Right kidney (tissue), 1 donor: Measurements from ENCODE around the gene LRRC4C.
"Not testable (repeated sequence)": the region's sequence is repeated elsewhere in the genome, so short reads cannot be mapped to it uniquely, and the experiment has no call there.

ENCODE experiments used
- DNase-seq: peaks from one replicate; pipeline ENCODE4 v3.0.0-alpha.2; 2016

Gene LRRC4C

DNA sequence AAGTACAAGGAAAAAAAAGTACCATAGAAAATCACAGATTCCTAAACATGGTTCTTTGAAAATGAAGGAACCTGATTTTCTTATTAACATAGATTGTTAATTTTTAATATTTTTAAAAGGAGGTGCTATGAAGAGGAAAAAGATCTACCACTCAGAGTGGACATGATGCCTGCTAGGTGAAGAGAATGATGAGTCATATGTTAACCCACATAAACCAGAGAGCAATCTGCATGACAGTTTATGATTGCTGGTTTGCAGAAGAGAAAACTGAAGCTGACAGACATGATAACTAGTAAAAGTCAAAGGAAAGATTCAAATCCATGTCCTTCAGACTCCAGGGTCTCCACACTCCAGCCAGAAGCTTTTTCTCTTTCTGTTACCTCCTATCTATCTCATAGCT is 1231.7 kb downstream of the LRRC4C start:
- no peak for DNase-seq

DNA sequence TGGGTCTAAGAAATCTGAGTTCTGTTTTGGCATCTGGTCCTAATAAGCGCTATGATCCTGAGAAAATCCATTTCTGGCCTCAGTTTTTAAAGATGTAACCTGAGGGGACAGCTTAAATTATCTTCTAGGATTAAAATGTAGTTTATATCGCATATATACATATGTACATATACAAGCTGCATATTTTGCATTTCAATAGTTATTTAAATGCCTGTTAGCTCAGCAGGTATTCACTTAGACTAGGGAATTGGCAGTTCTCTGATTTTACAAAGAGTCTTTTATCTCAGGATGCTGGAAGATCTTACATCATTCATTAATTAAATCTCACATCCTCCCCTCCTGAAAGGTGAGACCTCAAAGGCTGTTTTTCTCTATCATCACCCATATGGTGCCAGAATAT is 1232.8 kb downstream of the LRRC4C start:
- DNase-seq: no peak

DNA sequence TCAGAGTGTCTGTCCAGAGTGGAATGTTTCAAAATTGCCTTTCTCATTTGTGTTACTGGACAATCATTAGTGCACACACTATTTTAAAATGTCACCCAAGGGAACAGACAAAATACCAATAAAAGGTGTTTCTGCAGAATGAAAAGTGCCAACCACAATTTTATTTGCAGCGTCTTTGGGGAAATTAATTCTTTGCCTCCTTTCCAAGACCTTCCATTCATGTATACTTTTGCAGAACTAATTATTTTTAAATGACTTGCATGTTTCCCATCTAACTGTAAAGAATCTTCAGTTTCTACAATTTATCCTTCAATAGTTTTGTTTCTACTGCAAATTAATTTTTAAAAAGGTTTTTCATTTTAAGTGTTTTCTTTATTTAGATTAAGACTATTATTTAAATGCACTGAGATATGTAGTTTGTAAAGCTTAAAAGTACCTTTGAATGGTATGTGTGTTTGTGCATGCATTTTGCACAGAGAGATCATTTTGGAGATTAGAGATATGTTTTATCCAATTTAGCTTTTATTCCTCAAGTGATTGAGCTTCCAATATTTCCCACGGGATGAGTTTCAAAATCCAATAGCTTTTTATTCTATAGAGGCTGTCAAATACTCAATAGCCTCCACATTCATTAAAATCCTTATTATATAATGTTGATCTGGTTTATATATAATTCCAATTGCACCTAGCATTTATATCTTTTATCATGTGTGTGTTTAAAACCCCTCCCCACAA is 1235.7 kb downstream of the LRRC4C start:
- DNase-seq: no peak

DNA sequence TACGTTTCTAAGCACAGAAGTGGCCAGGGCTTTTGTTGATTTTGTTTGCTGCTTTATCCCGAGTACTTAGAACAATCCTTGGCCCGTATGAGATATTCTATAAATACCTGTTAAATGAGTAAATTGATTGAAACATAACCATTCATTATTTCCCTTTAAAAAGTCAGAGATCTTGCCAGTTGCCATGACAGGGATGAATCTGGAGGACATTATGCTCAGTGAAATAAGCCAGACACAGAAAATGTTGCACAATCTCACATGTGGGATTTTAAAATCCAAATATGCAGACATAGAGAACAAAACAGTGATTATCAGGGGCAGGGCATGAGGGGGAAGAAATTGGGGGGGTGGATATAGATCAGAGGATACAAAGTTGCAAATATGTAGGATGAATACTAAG is 1240.1 kb downstream of the LRRC4C start:
- DNase-seq: no peak

DNA sequence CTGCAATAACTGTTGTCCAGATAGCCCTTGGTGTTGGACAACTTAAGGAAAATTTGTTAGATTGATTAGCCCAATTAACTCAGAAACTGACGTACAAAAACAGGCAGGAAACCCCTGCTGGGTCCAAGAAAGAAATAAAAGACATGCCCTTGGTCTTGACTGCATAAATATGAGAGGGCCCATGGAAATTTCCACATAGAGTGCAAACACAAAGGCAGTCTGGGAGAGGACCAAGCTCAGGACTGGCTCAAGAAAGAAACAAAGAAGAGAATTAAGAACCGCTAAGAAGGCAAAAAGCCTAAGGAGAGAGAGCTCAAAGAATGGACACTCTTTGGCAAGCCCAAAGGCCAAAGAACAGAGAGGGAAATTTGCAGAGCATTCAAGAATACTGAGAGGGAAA is 1243.9 kb downstream of the LRRC4C start:
- DNase-seq: no peak

DNA sequence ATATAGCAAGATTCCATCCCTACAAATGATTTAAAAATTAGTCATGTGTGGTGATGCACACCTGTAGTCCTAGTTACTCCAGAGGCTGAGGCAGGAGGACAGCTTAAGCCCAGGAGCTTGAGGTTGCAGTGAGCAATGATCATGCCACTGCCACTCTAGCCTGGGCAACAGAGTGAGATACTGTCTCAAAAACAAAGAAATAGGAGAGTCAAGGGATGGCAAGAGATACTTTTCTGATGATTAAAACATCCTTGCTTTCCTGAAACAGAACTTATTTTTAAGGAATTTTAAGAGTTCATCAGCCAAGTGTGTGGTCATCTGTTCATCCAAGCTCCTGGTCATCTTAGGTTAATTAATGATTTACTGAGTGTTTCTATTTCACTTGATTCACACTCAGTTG is 1252.0 kb downstream of the LRRC4C start:
- DNase-seq: no peak

DNA sequence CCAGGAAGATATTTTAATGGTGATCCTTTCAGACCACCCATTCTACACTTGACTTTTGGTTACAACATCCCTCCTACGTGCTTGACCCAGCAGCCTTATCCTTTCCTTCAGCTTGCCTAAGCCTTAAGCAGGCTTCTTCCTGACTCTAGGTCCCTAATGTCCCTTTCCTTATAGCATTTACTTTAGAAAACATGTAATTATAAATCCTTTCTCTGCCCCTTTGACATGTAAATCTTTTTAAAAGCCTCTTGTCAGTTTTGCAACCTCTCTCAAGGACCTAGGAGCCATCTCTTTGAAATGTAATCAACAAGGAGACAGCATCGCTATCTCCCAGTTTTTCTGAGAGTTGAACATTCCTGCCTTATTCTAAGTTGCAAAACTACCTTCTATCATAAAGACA is 1255.2 kb downstream of the LRRC4C start:
- no peak for DNase-seq

DNA sequence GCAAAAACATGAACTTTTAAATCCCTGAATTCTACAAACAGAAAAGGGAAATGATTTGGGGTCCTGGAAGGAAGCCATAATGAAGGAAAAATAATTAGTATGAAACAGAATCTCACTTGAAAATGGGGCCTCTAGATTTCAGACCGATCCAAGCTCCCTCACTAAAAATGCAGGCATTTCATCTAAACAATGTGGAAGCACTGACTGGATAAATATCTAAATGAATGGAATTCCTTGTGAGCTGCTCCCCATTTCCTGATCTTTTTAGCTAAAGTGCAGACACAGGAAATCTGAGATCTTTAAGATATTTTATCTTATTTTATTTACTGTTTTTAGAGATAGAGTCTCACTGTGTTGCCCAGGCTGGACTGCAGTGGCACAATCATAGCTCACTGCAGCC is 1255.8 kb downstream of the LRRC4C start:
- DNase-seq: no peak

DNA sequence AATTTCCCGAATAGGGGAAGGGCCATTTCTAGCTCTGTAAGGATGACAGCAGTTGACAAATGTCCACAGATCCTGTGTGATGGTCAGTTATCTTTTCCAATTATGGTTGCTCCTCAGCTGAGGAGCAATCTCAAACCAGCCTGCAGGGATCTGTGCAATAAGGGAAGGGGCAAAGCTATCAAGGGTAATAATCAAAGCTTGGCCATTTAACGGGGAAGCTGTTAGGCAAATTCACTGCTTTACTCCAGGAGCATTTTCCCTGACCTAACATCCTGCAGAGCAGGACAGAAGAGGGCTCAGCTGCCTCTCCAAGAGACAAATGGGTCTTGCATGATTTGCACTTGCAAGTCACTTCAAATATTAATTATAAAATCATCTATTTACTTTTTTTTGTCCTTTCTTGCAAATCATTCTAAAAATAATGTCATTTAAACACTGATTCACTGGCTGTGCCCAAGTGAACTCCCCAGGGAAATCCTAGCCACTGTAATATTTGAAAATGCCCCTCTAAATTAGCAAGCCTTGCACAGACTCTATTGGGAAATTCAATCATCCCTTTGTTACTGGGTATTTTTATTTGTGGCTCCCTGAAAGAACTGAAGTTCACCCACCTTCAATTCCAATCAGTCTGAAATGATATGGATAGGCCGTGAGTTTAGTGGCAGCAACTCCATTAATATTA is 1256.7 kb downstream of the LRRC4C start:
- no peak for DNase-seq

DNA sequence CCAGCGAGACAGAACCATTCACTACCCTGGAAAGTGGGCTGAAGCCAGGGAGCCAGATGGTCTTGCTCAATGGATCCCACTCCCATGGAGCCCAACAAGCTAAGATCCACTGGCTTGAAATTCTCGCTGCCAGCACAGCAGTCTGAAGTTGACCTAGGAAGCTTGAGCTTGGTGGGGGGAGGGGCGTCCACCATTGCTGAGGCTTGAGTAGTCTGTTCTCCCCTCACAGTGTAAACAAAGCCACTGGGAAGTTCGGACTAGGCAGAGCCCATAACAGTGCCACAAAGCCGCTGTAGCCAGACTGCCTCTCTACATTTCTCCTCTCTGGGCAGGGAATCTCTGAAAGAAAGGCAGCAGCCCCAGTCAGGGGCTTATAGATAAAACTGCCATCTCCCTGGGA is 1266.9 kb downstream of the LRRC4C start:
- not testable (repeated sequence) for DNase-seq

DNA sequence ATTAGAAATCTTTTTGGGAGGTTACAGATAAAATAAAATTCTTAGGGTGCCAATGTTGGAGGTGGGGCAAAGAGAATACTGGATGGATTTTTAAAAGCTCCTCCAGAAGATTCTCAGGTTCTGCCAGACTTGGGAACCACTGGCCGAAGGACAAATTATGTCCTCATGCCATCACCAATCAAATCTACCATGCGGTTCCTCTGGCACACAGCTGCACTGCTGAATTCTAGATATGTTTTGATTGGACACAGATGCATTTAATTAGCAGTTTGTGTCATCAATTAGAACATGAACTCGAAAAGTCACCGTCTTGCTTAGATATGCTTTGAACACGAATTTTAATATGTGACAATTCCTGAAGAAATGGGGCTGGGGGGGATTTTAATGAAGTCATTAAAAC is 1269.2 kb downstream of the LRRC4C start:
- no peak for DNase-seq

DNA sequence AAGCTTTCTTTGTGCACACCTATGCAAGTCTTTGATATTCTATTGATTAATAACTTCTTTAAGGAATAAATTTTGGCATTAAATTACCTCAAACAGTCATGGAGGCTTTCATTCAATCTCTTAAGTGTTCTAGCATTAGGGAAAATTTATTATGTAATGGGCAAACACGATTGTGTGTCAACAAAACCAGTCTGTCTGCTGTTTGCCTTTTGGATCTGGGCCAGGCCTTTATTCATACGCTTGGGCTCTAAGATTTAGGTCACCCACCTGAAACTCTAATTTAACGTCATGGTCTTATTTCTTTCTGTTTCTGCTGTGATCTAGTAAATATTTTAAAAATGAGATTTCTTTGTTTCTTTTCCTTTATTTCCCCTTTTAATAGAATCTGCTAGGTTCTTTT is 1270.6 kb downstream of the LRRC4C start:
- no peak for DNase-seq

DNA sequence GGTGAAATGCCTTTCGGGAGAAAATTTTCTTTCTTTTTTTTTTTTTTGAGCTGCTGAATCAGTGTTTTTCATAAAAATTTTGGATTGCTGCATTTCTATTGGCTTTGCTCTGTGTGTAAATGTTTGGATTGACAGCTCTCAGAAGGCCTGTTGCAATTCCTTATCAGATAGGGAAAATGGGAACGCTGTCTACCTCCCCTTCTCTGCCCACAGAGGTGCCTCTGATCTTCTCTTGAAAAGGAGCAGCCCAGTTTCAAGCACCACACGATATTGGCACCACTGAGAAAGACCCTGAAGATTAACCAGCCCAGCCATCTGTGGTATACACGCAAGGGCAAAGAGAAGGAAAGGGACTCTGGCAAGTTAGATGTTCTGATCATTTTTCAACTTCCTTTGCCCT is 1272.2 kb downstream of the LRRC4C start:
- DNase-seq: no peak

DNA sequence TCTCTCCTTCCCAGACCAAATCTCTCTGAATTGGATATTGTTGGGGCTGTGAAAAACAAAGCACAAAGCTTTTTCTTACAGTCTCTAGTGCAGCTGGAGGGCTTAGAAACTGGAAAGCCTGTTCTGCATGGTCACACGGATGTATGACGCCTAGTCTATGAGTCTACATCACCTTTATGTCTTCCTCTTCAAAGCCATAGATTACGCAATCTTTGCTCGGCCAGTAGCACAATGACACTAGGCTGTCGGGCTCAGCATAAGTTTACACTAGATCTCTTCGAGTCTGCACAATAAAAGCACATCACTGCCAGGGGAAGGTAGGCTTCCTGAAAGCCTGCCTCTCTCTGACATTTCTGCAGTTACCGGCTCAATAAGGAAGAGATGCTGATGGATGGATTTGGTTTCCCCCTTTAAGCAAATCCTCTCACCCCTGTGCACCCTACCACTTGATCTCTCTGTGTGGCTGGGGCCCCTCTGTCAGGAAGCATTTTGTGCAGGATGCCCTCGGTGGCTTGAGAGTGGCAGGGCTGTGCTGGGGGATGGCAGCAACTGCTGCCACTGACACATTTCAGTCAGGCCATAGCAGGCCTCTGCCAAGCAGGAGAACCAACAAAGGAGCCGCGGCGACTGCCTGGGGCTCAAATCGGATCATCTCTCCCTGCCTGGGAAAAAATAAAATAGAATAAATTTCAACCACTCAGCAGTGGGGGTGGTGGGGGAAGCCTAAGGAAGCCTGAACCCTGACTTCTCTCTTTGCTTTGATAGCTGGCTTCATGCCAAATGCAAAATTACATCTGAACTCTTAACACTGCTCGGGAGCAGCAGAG is 1272.8 kb downstream of the LRRC4C start:
- DNase-seq: peak; percentile 55

DNA sequence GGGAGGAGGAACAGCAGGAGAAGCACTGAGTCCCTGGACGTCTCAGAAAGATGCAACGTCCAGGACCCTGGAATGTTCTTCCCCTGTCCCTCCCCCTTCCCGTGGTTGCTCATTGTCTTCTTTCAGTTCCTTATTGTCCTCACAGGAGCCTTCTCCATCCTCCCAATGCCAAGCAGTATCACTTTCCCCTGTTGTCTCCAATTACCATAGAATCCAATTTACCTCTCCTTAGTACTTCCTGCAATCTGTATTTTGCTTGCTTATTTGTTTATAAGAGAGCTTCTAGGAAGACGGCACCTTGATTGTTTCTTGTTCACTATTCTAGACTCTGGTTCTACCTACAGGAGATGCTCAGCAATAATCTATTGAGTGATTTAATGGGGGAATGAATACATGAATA is 1273.7 kb downstream of the LRRC4C start:
- no peak for DNase-seq

DNA sequence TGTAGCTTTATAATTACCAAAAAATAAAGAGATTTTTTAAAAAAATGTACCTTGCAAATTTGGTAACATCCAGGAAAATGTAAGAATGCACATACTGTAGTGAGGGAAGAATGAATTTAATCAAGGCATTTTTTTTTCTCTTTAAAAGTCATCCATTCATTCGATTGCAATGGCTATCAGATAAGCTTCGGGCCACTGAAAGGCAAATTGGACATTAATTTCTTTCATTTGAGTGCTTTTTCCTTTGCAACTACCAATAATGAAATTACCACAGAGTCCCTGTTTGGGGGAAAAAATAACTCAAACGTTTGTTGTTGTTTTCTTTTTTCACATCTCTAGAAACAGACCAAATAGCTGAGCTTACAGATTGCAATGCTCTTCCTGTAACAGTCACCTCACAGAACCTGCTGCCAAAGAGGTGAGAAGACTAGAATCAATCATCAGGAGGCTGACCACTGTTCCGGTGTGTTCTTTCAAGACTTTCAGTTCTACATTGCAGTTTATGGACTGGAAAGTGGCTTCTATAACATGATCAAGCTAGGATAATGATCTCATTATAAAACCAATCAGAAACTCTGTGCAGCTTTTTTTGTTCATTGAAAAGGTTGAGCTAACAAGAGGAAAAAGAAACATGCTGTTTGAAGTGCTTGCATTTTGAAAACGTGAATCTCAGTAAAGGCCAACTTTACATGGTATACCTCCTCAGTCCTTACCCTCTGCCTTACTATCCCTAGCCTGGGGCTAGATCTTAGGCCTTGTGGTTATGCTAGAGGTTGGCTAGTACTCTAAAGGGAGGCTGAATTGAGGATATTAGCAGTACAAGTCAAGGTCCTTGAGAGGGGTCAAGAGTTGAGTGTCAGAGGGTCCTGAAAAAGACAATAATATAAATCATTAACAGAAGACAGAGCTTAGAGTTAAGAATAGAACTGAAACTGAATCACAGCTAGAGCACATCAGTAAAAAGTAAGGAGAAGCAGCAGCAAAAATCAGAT is 1276.1 kb downstream of the LRRC4C start:
- peak; percentile 22 for DNase-seq

DNA sequence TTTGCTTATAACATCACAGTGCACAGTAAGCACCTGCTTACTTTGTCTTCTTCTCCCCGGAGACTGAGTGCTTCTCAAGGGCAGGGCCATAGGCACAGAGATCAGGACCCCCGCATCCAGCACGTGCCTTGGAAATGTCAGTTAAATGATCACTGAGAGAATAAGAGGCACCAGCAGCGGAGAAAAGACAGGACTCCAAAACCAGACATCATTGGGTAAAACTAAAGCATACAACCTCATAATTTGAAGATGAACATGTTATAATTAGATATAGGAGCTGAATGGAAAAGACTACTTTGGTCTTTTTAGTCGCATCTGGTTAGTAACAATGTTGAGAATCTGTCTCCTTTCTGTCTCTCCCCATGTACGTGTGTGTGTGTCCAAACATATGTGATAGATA is 1279.9 kb downstream of the LRRC4C start:
- no peak for DNase-seq

DNA sequence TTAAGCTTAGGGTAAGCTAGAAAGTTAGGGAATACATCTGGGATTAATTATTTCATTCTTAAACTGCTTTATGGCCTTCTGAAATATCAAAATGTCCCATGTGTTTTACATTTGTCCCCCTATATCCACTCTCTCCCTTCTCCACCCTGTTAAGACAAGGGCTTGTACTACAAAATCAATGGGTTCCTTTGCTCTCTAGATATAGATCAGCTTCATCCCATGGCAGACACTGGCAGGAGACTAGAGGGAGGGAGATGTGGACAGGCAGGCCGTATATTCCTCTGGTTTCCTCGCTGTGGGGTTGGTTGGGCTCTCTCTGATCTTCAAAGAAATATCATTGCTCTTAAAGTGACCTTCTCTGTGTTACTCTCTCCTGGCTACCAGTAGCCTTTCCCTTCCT is 1281.0 kb downstream of the LRRC4C start:
- no peak for DNase-seq

DNA sequence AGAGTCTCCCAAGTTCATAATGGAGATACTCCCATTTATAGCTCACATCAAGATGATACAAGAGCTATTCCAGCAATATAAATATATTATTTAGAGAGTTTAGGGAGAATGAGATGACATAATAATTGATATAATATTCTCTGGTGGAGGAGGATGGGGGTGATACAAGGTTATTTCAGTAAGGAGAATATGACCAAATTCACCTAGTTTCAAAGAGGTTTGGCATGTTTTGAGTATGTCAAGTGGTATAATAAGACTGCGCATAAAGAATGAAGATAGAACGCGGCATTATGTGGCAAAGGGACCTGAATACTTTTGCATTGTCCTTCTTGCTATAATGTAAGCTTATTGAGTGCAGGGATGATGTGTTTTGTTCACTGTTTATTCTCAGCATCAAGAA is 1283.5 kb downstream of the LRRC4C start:
- DNase-seq: no peak

DNA sequence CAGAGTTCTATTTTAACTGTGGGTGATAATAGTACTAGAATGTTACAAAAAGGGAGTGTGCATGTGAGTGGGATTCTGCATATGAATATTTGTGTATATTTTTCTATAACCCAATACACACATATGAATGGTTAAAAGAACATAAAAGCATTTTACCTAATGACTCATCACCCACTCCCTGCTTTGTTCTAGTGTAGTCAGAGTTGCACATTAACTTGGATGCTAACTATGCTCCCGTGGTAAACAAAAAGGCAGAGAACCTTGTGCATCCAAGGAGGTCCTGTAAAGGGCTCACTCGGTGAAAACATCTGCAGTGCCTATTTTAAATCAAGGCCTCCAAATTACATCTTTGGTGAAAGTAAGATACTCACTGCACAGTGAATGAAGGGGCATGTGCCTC is 1289.4 kb downstream of the LRRC4C start:
- no peak for DNase-seq

DNA sequence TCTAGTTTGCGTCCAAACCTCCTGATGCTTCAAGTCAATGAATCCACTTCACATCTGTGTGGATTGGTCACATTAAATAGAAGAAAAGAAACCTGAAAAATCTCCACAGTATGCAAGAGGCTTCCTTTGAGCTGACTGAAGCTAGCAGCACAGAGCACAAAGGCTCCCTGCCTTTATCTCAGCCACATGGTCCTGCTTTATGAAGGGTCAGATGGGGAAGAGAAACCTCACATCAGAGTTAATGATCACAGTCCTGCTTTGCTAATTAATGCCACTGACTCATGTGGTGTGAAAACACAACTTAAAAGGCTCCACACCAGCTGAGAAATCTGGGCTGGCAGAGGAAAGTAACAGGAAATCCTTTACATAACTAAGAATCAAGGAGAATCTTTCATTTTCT is 1291.0 kb downstream of the LRRC4C start:
- DNase-seq: no peak

DNA sequence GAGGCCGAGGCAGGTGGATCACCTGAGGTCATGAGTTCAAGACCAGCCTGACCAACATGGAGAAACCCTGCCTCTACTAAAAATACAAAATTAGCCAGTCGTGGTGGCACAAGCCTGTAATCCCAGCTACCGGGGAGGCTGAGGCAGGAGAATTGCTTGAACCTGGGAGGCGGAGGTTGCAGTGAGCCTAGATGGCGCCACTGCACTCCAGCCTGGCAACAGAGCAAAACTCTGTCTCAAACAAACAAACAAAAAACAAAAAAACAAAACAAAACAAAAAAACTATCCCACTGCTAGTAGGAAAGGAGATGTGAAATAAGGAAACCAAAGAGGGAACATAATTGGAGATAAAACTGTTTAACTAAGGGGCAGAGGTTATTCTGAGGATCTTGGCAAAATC is 1291.6 kb downstream of the LRRC4C start:
- DNase-seq: not testable (repeated sequence)
